ENCODE data around the gene PXYLP1. TPM values are rescaled to one million over a fixed set of nuclear protein-coding genes. Genes with fewer than 3 reads are reported as not detected.

Gene PXYLP1
- total and polyA plus RNA-seq, 10 of the 15 experiments (the other 5 are each of a cell fraction or from before 2014, with no cell fraction given), result 0.06 to 1.7 (median 0.35) TPM

- FAIRE-seq, result no peak
- intact Hi-C loops (cut with micrococcal nuclease; ENCODE audit: unreplicated experiment), result loop anchor here (5.0 to 10.0 kb wide), 2 partner anchors 45 to 273 kb away; partner anchors contain the start of gene PXYLP1
Measured at GRCh38 chr3:141277451-141277850, 45.8 kb downstream of the PXYLP1 start.

GRCh38 chr3:141278196-141279076 is 46.8 kb downstream of the PXYLP1 start:
- ChIA-PET SMC1A (ENCODE audit: uncharacterized antibody, unreplicated experiment) (no interaction called here), POLR2A (interaction anchor here (0.5 kb wide), 1 partner anchor 367 kb away, joined by 3 read pairs; no protein-coding TSS in a partner anchor), RAD21 (ENCODE audit: unreplicated experiment) (interaction anchor here (0.8 kb wide), 1 partner anchor 47 kb away, joined by 3 read pairs; the partner anchor contains the start of gene PXYLP1), CTCF (interaction anchor here (1.6 kb wide), 1 partner anchor 11 kb away, joined by 3 read pairs; no protein-coding TSS in a partner anchor)
- Histone ChIP-seq H3K4me2 (ENCODE audit: control insufficient read depth, insufficient read depth) (no peak overlapping the region), H3K79me2 (ENCODE audit: control insufficient read depth, insufficient read depth, low read length) (no peaks in the 10 kb centered on the region), H4K20me1 (ENCODE audit: control insufficient read depth, insufficient read depth) (no peaks in the 10 kb centered on the region), H2AFZ (ENCODE audit: control insufficient read depth, low read depth, low read length) (no peak overlapping the region), H3K27ac (ENCODE audit: control insufficient read depth, insufficient read depth) (no peak overlapping the region), H3K9ac (ENCODE audit: control insufficient read depth, insufficient read depth, low read length) (no peak overlapping the region), H3K4me1 (ENCODE audit: control insufficient read depth, insufficient read depth, low read length) (peaks cover 7% of the 10 kb centered on the region), H3K4me3 (no peak overlapping the region), H3K27me3 (replicated peaks in 1 of 2; ENCODE audit: control insufficient read depth in 2 of 2, insufficient read depth in 2 of 2, low read length in 1 of 2) (no peaks in the 10 kb centered on the region), H3K9me3 (replicated peaks; ENCODE audit: control insufficient read depth, insufficient read depth, low read length) (no peaks in the 10 kb centered on the region), H3K36me3 (ENCODE audit: control insufficient read depth in 2 of 2, insufficient read depth in 2 of 2, low read length in 1 of 2) (no peaks in the 10 kb centered on the region)
- no peak for DNase-seq (ENCODE audit: low read depth, low spot score)
- 52% methylated on average over 17 of the region's 17 CpGs for WGBS (ENCODE audit: insufficient coverage, insufficient replicate concordance, low lambda C conversion rate, missing lambda C conversion rate)
- intact Hi-C loops (cut with micrococcal nuclease; ENCODE audit: unreplicated experiment) (loop anchor here (5.0 to 10.0 kb wide), 2 partner anchors 46 to 274 kb away; partner anchors contain the start of gene PXYLP1), in situ Hi-C loops (cut with MboI) (no loop called here)
- FAIRE-seq, result no peak
- no TSS peak for BruUV-seq (replicated peaks)
- no peak for ATAC-seq
- TF ChIP-seq SMAD1 (IDR thresholded peaks at IDR 0.05; ENCODE audit: low read depth, partially characterized antibody), result no peak
- no peak for TF ChIP-seq MAX (IDR thresholded peaks at IDR 0.05; ENCODE audit: low read depth, low read length)
- TF ChIP-seq LARP7 (IDR thresholded peaks at IDR 0.05), result no peak
- TF ChIP-seq E4F1 (IDR thresholded peaks at IDR 0.05; ENCODE audit: borderline replicate concordance, partially characterized antibody), result no peak
- no peak for TF ChIP-seq ZBED1 (IDR thresholded peaks at IDR 0.05; ENCODE audit: borderline replicate concordance)
- no peak for TF ChIP-seq CTCF (IDR thresholded peaks at IDR 0.05 in 2 of 3, conservative IDR thresholded peaks at IDR 0.05 in 1 of 3; ENCODE audit: control insufficient read depth in 2 of 3, extremely low read depth in 1 of 3, insufficient read depth in 1 of 3, low read depth in 3 of 3, low read length in 3 of 3)
- TF ChIP-seq HDGF (IDR thresholded peaks at IDR 0.05), result no peak
- no peak for TF ChIP-seq SREBF2 (IDR thresholded peaks at IDR 0.05; ENCODE audit: low read length)
- no peak for TF ChIP-seq IRF4 (IDR thresholded peaks at IDR 0.05; ENCODE audit: low read depth, low read length)

More at GRCh38 chr3:141277451-141277850, 45.8 kb downstream of the PXYLP1 start:
- WGBS (ENCODE audit: insufficient coverage, insufficient replicate concordance, low lambda C conversion rate, missing lambda C conversion rate), result 53% methylated on average over 6 of the region's 6 CpGs
- no peak for TF ChIP-seq CHD2 (IDR thresholded peaks at IDR 0.05; ENCODE audit: borderline replicate concordance, low read depth, low read length)
- TF ChIP-seq ATF7 (IDR thresholded peaks at IDR 0.05; ENCODE audit: low read depth), result no peak
- TF ChIP-seq CHD4 (IDR thresholded peaks at IDR 0.05), result no peak
- no peak for TF ChIP-seq MEF2B (IDR thresholded peaks at IDR 0.05; ENCODE audit: partially characterized antibody, poor library complexity, severe bottlenecking)
- BruUV-seq (replicated peaks), result no TSS peak
- ChIA-PET POLR2A (interaction anchor here (0.5 kb wide), 1 partner anchor 368 kb away, joined by 3 read pairs; no protein-coding TSS in a partner anchor), RAD21 (ENCODE audit: unreplicated experiment) (interaction anchor here (0.8 kb wide), 1 partner anchor 46 kb away, joined by 3 read pairs; the partner anchor contains the start of gene PXYLP1), CTCF (interaction anchor here (0.7 kb wide), 1 partner anchor 10 kb away, joined by 3 read pairs; no protein-coding TSS in a partner anchor), SMC1A (ENCODE audit: uncharacterized antibody, unreplicated experiment) (no interaction called here)
- Histone ChIP-seq H3K27ac (ENCODE audit: control insufficient read depth, insufficient read depth) (no peak overlapping the region), H3K9ac (ENCODE audit: control insufficient read depth, insufficient read depth, low read length) (no peak overlapping the region), H3K4me3 (no peak overlapping the region), H3K4me1 (ENCODE audit: control insufficient read depth, insufficient read depth, low read length) (peaks cover 7% of the 10 kb centered on the region), H3K36me3 (ENCODE audit: control insufficient read depth in 2 of 2, insufficient read depth in 2 of 2, low read length in 1 of 2) (no peaks in the 10 kb centered on the region), H3K4me2 (ENCODE audit: control insufficient read depth, insufficient read depth) (no peak overlapping the region), H2AFZ (ENCODE audit: control insufficient read depth, low read depth, low read length) (no peak overlapping the region), H3K9me3 (replicated peaks; ENCODE audit: control insufficient read depth, insufficient read depth, low read length) (no peaks in the 10 kb centered on the region), H4K20me1 (ENCODE audit: control insufficient read depth, insufficient read depth) (no peaks in the 10 kb centered on the region), H3K79me2 (ENCODE audit: control insufficient read depth, insufficient read depth, low read length) (no peaks in the 10 kb centered on the region), H3K27me3 (replicated peaks in 1 of 2; ENCODE audit: control insufficient read depth in 2 of 2, insufficient read depth in 2 of 2, low read length in 1 of 2) (no peaks in the 10 kb centered on the region; a peak in 1 of 4 replicates)
- in situ Hi-C loops (cut with MboI), result no loop called here
- DNase-seq (ENCODE audit: low read depth, low spot score) (no peak), ATAC-seq (no peak)

Measured in GM12878 (cell line).